Measurements from ENCODE around the gene SELENOF. TPM values are rescaled to one million over a fixed set of nuclear protein-coding genes. Genes with fewer than 3 reads are reported as not detected.

Gene SELENOF
- 220 and 233 TPM in 2 replicates for total RNA-seq (2014; rRNA removed; shearing (Covaris generic))

DNA sequence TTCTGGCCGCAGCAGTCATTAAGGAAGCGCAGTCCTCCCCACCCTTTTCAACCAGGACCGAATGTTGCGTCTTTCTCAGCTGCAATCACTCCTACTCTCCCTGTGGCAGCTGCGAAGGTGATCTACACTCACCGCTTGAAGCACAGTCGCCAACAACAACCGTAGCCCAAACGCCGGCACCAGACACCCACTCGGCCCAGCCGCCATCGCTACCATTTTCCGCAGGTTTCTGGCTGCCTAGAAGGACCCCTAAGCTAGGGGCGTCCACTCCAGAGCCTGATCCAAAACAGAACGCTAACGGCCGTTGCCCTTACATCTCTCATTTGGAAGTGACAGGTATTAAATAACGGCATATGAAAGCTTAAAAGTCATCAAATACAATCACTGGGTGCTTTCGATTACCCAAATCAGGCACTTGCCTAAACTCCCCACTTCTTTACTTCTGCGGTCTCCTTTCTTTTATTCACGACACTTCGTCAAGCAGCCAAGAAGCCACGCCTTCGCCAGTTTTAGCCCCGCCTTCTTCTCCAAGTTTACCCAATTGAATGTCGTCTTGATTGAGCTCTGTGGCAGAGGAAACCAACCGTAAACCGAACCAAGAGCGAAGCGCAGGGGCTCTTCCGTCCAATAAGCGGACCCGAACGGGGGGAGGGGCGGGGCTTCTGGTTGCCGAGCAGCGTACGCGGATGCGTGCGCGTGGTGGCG, at the start of gene SELENOF:
SELENOF (minus strand) TSS at position 231 of the 705 bp plus-strand sequence; CDS start at position 216, 15 bp downstream.
- DNase-seq (ENCODE audit: low spot score): peak; percentile 100
- in situ Hi-C loops (cut with HindIII; ENCODE audit: low sequenced_read_pairs): no loop called here

DNA sequence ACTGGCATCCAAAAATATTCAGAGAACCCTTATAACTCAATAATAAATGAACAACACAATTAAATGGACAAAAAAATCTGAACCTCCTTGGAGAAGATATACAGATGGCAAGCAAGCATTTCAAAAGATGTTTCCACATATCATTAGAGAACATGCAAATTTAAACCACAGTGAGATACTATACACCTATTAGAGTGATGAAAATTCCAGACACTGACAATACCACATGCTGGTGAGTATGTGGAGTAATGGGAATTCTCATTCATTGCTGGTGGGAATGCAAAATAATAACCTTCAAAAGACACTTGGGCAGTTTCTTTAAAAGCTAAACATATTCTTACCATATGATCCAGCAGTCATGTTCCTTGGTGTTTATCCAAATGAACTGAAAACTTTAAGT, 46.6 kb upstream of the SELENOF start:
- in situ Hi-C loops (cut with HindIII; ENCODE audit: low sequenced_read_pairs): no loop called here
- DNase-seq (ENCODE audit: low spot score): no peak

DNA sequence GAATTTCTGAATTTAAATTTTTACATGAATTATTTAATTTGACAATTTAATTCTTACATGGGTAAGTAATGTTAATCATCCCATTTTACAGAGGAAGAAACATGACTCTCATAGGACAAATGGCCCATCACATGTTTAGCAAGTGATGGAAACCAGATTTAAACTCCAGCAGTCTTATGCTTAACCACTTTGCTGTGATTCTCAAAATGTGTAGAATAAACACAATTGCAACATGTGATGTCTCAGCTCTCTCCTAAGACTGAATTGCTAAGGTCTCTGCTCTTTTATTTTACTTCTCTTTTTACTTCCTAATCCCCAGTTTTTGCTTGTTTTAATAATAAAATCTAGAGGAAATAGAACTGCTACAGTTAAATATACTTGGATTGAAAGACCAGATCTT, 43.3 kb upstream of the SELENOF start:
- DNase-seq (ENCODE audit: low spot score): no peak
- in situ Hi-C loops (cut with HindIII; ENCODE audit: low sequenced_read_pairs): no loop called here

DNA sequence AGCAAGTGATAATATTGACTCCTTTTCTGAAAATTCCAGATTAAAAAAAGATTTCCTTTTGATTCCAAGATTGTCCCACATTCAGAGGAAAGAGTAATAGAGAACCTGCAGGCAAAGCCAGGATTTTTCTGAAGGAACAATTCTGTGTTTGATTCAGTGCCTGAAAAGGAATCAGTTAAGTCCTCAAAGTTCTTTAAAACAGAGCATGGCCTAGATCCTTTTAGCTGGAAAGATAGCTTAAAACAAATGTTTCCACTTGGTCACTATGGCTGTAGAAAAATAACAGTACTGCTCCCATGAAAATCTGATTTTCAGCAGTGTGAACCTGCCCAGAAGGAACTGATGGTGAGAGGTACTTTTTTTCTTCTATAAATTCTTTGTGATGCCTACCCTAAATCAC, 42.3 kb upstream of the SELENOF start:
- in situ Hi-C loops (cut with HindIII; ENCODE audit: low sequenced_read_pairs): no loop called here
- DNase-seq (ENCODE audit: low spot score): no peak

DNA sequence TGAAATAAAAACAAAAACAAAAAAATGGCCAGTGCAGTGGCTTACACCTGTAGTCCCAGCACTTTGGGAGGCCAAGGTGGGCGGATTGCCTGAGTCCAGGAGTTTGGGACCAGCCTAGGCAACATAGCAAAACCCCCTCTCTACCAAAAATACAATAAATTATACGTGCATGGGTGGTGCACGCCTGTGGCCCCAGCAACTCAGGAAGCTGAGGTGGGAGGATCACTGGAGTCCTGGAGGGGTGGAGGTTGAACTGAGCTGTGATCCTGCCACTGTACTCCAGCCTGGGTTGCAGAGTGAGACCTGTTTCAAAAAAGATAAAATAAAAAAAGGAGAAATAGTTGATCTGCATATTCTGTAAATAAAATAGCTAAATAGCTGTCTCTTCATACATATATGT, 41.8 kb upstream of the SELENOF start:
- DNase-seq (ENCODE audit: low spot score): no peak

DNA sequence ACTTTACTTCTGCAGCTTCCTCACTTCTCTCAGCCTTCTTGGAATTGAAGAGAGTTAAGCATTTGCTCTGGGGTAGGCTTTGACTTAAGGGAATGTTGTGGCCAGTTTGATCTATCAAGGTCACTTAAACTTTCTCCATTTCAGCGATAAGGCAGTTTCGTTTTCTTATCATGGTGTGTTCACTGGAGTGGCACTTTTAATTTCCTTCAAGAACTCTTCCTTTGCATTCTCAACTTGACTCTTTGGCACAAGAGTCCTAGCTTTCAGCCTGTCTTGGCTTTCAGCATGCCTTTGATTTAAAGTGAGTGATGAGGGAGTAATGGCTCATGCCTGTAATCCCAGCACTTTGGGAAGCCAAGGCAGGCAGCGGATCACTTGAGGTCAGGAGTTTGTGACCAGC, 39.2 kb upstream of the SELENOF start:
- no peak for DNase-seq (ENCODE audit: low spot score)
- in situ Hi-C loops (cut with HindIII; ENCODE audit: low sequenced_read_pairs): no loop called here

More for the DNA sequence above, 41.8 kb upstream of the SELENOF start:
- in situ Hi-C loops (cut with HindIII; ENCODE audit: low sequenced_read_pairs): no loop called here

DNA sequence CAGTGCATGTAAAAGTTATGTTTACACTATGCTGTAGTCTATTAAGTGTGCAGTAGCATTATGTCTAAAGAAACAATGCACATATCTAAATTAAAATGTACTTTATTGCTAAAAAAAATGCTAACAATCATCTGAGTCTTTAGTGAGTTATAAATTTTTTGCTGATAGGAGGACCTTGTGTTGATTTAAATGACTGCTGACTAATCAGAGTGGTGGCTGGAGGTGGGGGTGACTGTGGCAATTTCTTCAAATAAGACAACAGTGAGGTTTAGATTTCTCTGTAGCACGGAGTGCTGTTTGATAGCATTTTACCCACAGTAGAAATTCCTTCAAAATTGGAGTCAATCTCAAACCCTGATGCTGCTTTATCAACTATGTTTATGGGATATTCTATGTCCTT, 37.5 kb upstream of the SELENOF start:
- in situ Hi-C loops (cut with HindIII; ENCODE audit: low sequenced_read_pairs): no loop called here
- no peak for DNase-seq (ENCODE audit: low spot score)

DNA sequence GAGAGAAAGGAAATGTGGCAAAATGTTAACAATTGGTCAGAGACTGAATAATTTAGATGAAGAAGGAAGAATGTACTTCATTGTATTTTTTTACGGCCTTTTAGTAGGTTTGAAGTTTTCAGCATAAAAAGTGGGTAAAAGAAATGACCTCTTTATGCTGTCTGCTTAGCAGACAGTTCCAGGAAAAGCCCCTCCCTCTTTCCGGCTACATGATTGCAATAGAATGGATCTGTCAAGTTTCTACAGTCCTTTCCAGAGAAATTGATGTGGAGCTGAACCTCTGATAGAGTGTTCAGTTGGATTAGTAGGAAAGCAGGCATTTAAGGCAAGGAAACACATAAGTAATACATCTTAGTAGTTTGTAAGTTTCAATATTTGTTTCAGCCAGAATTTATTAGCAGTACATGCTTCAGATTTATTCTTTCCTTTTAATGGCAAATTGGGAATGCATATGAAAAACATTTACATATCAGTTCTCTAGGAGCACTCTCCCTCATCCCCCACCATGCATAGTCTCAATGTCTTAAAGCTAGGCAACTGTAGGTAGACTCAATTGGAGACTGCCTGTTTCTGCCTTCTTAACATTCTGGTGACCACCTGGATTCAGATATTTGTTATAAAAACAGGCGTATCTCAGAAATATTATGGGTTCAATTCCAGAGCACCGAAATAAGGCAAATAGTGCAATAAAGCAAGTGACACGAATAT, 36.9 kb upstream of the SELENOF start:
- in situ Hi-C loops (cut with HindIII; ENCODE audit: low sequenced_read_pairs): no loop called here
- no peak for DNase-seq (ENCODE audit: low spot score)

DNA sequence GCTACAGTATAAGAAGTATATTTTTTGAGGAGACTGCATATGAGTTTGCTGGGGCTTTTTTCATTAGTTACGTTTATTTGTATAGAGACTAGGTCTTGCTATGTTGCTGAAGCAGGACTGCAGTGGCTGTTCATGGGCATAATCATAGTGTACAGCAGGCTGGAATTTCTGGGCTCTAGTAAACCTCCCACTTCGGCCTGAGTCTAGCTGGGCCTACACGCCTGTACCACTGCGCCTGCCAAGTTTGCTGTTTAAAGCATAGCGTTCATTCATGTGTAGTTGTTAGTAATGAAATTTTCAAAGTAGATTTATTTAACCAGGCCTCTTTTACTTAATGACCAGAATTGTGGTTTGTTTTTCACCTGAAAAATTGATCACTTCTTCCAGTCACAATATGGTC, 34.3 kb upstream of the SELENOF start:
- in situ Hi-C loops (cut with HindIII; ENCODE audit: low sequenced_read_pairs): no loop called here
- no peak for DNase-seq (ENCODE audit: low spot score)

DNA sequence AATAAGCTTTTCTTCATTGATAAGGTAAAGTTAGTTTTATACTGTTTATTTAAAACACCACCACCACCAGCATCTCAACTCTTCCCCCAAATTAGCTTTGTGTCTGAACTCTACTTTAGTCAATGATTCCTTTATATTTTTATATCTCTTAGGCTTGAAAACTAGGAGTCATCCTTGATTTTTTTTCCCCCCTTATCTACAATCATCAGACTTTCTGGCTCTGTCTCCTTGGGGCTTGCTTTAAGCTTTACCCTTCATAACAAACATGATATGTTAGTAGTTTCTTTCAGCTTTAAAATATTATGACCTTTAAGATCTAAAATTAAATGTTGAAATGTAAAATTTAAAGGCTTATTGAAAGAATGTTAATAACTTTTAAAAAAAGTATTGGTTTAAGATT, 28.8 kb upstream of the SELENOF start:
- no peak for DNase-seq (ENCODE audit: low spot score)
- in situ Hi-C loops (cut with HindIII; ENCODE audit: low sequenced_read_pairs): no loop called here

DNA sequence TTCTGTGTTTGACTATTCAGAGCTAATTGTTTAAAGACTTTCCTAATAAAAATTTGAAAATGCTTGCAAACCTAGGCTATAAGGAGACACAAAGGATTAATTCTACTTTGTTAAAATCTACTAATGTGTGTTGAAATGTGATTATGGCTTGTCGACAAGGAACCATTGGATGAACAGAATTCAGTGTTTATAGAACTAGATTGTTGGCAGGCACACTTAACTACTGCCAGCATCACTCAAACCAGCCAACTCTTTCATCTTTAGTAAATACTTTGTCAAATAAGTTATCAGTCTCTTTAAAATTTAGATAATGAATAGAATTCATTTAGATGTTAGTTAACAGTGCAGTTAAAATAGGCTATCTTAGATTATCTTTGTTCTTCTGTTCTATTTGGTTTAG, 28.1 kb upstream of the SELENOF start:
- in situ Hi-C loops (cut with HindIII; ENCODE audit: low sequenced_read_pairs): no loop called here
- no peak for DNase-seq (ENCODE audit: low spot score)

DNA sequence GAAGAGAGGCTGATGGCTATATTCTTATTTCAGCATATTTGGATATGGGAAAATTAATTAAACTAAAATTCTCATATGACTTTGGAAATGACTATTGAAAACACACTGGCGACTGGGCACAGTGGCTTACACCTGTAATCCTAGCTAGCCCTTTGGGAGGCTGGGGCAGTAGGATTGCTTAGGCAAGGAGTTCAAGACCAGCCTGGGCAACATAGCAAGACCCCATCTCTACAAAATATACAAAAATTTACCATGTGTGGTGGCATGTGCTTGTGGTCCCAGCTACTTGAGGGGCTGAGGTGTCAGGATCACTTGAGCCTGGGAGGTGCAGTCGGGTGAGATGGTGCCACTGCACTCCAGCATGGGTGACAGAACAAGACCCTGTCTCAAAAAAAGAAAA, 26.7 kb upstream of the SELENOF start:
- in situ Hi-C loops (cut with HindIII; ENCODE audit: low sequenced_read_pairs): no loop called here
- DNase-seq (ENCODE audit: low spot score): no peak

DNA sequence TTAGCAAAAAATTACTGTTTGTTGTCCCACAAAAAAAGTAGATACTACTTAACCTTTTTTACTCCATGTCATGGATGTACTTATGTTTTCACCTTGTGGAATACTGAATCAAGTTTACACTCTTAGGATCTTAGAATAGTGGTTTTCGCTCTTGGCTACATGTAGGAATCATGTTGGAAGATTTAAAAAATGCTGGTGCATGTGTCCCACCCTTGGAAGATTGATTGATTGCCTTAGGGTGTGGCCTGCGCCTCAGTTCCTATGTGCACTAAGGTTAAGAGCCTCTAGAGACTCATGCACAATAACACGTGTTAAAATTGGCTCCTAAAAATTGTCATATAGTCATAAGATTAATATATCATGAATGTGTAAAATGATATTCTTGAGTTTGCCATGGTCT, 25.5 kb upstream of the SELENOF start:
- DNase-seq (ENCODE audit: low spot score): no peak
- in situ Hi-C loops (cut with HindIII; ENCODE audit: low sequenced_read_pairs): no loop called here

DNA sequence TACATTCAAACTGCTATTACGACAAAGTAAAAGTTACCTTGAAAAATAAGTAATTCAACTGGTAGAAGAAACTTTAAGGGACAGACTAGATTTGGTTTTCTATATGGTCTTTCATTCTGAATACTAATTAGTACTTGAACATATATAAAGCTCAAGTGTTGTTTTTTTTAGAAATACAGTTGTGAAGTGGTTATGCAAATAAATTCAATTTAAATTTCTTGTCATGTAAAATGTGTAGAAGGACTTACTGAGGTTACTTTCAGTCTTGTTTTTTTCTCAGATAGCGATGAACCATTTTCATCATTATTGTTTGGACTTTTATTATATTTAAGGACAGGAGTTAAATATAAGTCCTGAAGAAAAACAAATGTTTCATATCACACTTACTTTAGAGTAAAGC, 24.9 kb upstream of the SELENOF start:
- no peak for DNase-seq (ENCODE audit: low spot score)
- in situ Hi-C loops (cut with HindIII; ENCODE audit: low sequenced_read_pairs): no loop called here

DNA sequence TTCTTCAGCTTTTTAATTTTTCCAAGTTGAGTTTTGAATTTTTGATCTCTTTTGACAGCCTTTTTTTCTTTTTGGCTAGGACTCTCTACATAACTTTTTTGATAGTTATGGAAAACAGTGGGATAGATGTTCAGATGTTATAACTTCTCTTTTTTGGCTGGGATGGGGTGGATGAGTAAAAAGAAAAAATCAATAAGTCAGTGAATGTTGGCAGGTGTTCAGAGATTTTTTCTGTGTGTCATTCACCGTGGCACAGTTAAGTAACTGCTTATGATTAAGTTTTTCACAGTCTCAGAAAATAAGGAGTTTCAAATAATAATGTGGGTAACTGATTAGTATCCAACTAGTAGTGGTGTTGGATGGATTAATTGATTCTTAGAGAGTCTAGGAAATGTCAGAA, 24.5 kb upstream of the SELENOF start:
- DNase-seq (ENCODE audit: low spot score): no peak
- in situ Hi-C loops (cut with HindIII; ENCODE audit: low sequenced_read_pairs): no loop called here

DNA sequence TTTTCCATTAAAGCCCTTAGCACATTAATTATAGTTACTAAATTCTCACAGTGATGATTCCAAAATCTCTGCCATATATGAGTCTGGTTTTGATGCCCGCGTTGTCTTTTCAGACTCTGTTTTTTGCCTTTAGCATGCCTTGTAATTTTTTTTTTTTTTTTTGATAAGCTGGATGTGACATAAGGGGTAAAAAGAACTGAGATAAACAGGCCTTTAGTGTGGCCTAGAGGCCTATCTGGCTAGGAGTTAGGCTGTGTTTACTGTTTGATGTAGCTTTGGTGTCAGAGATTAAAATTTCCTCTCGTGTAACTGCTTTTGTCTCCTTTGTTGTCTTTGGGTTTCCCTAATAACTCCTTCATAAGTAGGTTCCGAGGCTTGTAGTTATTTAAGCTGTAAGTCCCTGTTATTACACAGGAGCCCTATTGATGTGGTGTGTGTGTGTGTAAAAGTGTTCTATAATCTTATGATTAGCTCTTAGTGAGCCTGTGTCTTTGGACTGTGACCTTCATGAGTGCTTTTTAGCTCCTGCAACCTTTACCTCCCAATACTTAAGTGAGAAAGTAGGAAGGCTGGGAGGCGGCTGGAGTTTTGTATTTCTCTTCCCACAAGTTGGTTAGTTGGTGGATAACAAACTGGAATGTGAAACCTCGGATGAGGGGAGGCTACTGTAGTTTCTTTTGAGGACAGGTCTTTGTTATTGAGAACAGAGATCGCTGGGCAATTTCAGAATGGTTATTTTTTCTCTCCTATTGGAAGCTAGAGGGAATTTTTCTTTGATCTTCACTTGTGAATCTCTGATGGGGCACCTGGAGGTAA, 19.8 kb upstream of the SELENOF start:
- no peak for DNase-seq (ENCODE audit: low spot score)
- in situ Hi-C loops (cut with HindIII; ENCODE audit: low sequenced_read_pairs): no loop called here

DNA sequence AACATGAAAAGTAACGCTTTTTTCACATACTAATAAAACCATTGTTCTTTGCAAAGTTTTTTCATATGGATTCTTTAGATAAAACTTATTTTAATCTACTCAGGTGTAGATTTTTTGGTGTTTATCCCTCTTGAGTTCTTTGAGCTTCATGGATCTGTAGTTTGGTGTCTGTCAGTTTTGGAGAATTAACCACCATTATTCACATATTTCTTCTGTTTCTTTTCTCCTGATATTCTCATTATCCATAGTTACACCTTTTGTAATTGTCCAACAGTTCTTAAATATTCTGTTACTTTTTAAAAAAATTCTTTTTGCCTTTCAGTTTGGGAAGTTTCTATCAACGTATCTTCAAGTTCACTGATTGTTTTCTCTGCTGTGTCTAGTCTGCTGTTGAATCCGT, 19.1 kb upstream of the SELENOF start:
- in situ Hi-C loops (cut with HindIII; ENCODE audit: low sequenced_read_pairs): no loop called here
- no peak for DNase-seq (ENCODE audit: low spot score)

DNA sequence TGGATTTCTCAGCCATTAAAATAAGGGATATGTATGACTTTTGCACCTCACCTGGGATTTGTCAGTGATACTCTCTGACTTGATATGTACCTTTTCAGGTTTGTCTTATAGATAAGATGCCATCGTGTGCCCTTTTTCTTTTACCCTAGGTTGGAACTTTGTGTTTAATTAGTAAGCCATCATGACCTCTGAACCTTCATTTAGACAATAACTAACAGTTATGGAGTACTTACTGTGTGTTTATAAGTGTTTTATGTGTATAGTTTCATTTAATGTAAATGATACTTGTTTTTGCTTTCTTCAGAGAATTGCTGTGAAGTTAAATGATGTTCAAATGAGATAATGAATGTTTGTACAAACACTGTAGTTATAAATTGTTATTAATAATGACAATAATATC, 14.9 kb upstream of the SELENOF start:
- DNase-seq (ENCODE audit: low spot score): no peak
- in situ Hi-C loops (cut with HindIII; ENCODE audit: low sequenced_read_pairs): no loop called here

DNA sequence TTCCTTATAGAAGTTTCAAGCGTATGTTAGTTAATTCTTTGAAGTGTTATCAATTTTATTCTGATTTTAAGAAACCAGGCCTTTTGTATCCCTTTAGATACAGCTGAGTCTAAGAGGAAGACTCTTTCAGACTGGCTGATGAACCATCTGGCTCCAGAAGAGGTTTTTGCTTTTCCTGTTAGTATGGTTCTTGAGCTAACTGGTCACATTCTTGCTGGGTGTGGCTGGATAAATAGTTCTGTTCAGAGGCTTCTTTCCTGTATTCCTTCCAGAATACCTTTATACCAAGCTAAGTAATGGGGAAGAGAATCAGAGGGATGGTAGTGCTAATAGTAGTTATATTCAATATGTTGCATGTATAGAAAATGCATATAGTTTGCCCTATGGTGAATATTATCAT, 13.0 kb upstream of the SELENOF start:
- in situ Hi-C loops (cut with HindIII; ENCODE audit: low sequenced_read_pairs): no loop called here

DNA sequence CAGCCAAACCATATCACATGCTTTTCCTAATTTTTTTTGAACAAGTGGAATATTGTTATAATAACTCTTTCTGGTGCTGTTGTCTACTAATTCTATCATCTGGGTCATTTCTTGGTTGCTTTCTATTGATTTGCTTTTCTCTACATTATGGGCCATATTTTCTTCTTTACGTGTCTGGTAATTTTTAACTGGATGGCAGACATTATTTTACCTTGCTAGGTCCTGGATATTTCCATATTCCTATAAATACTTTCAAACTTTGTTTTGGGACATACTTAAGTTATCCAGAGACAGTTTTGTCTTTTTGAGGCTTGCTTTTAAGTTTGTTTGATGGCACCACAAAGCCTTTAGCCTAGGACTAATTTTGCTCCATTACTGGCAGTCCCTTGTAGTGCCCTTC, 11.8 kb upstream of the SELENOF start:
- DNase-seq (ENCODE audit: low spot score): no peak
- in situ Hi-C loops (cut with HindIII; ENCODE audit: low sequenced_read_pairs): no loop called here

More for the DNA sequence above, 13.0 kb upstream of the SELENOF start:
- no peak for DNase-seq (ENCODE audit: low spot score)

Measured in G401 (cell line).